ENCODE results near the gene CBX2. TPM values are rescaled to one million over a fixed set of nuclear protein-coding genes. Genes with fewer than 3 reads are reported as not detected.

Gene CBX2
- total RNA-seq, 1 donor from 2014 or later: 11.9 TPM

DNA sequence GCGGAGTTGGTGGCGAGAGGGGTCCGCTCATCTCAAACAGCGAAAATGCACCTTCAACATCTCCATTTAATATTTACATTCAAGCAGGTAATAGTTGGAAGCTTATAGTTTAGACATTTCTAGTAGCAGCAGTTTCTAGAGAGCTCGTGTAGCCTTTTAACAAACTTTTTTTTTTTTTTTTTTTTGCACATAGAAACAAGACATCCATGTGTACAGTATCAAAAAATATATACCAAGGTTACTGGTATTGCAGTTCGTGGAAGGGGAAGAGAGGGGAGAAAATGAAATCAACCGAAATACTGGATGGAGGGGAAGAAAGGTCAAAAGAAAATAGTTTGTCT is 55.1 kb downstream of the CBX2 start:
- Histone ChIP-seq H3K36me3 (ENCODE audit: control insufficient read depth, insufficient read depth, low read length) (no peaks in the 10 kb centered on the region), H3K4me3 (ENCODE audit: low read depth, low read length) (no peak overlapping the region), H3K27me3 (ENCODE audit: control insufficient read depth, insufficient read depth, low read length) (no peaks in the 10 kb centered on the region)
- no peak for DNase-seq (ENCODE audit: low read depth)
- TF ChIP-seq, protein P1, sequence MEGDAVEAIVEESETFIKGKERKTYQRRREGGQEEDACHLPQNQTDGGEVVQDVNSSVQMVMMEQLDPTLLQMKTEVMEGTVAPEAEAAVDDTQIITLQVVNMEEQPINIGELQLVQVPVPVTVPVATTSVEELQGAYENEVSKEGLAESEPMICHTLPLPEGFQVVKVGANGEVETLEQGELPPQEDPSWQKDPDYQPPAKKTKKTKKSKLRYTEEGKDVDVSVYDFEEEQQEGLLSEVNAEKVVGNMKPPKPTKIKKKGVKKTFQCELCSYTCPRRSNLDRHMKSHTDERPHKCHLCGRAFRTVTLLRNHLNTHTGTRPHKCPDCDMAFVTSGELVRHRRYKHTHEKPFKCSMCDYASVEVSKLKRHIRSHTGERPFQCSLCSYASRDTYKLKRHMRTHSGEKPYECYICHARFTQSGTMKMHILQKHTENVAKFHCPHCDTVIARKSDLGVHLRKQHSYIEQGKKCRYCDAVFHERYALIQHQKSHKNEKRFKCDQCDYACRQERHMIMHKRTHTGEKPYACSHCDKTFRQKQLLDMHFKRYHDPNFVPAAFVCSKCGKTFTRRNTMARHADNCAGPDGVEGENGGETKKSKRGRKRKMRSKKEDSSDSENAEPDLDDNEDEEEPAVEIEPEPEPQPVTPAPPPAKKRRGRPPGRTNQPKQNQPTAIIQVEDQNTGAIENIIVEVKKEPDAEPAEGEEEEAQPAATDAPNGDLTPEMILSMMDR (IDR thresholded peaks at IDR 0.05; ENCODE audit: insufficient read depth, low read length, poor library complexity, severe bottlenecking): no peak

DNA sequence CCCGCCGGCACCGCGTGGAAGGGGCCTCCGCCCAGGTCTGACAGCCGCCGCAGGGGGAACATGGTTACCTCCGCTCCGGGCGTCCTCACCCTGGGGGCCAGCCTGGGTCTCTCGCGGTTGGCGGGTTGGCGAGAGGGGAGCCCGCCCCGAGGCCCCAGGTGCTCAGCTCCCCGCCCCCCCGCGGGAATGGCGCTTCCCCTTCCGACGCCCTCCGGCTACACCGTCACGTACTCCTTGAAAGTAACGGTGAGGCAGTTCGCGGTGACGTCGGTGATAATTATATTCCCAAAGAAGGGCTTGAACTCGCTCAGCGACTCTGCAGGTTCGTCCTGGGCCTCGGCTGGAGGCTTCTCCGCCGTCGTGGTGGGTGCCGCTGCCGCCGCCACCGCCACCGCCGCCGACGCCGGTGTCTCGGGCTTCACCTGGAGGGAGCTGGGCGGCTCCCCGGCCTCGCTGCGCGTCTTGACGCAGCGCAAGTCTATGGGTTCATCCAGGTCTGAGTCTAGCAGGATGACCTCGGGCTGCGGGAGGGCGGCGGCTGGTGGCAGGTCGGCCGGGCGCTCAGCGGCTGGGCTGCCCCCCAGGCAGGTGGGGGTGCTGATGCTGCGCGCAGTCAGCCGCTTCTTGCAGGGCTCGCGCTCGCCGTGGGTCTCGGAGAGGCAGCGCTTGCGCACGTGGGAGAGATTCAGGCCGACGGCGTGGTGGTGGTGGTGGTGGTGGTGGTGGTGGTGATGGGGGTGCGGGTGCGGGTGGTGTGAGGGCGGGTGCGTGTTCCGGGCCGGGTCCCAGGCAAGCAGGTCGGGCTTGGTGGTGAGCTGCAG is 56.0 kb downstream of the CBX2 start:
- Histone ChIP-seq H3K36me3 (ENCODE audit: control insufficient read depth, insufficient read depth, low read length) (no peaks in the 10 kb centered on the region), H3K4me3 (ENCODE audit: low read depth, low read length) (no peak overlapping the region), H3K27me3 (ENCODE audit: control insufficient read depth, insufficient read depth, low read length) (no peaks in the 10 kb centered on the region)
- TF ChIP-seq, protein P1 (IDR thresholded peaks at IDR 0.05; ENCODE audit: insufficient read depth, low read length, poor library complexity, severe bottlenecking): no peak
- no peak for DNase-seq (ENCODE audit: low read depth)

DNA sequence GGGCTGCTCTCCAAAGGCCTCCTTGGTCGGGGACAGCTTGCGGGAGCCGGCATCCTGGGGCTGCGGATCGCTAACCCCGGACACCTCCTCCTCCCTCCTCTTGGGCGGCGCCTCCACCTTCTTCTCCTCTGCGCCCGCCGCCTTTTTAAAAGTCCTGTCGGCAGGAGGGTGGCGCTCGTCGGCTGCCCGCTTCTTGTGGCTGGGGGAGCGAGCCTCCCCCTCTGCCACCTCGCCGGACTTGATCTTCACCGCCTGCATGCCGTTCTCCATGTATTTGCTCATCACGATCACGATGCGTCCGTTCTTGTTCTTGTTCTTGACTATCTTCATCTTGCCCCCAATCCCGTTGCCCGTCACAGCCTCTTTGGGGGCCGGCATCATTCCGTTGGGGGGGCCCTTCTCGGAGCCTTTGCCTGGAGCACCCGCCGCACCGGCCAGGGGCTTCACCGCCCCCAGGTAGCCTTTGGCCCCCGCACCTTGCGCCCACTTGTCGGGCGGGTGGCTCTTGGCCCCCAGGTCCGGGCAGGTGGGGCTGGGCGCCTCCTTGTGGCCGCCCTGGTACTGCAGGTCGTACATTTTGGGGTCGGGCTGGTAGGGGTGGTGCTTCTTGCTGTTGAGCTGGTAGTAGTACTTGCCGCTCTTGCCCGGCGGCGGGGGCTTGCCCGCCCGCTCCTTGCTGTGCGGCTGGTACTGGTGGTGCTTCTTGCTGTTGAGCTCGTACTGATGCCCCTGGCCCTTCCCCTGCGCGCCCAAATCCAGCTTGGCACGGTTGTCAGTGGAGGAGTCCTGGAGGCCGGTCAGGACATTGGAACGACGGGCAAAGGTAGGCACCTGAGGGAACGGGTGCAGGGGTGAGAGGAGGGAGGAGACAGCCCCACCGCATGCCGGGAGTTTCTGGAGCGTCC is 56.9 kb downstream of the CBX2 start:
- Histone ChIP-seq H3K36me3 (ENCODE audit: control insufficient read depth, insufficient read depth, low read length) (no peaks in the 10 kb centered on the region), H3K27me3 (ENCODE audit: control insufficient read depth, insufficient read depth, low read length) (peaks cover 3% of the 10 kb centered on the region), H3K4me3 (ENCODE audit: low read depth, low read length) (no peak overlapping the region)
- TF ChIP-seq, protein P1 (IDR thresholded peaks at IDR 0.05; ENCODE audit: insufficient read depth, low read length, poor library complexity, severe bottlenecking): peak; percentile 72
- DNase-seq (ENCODE audit: low read depth): no peak

DNA sequence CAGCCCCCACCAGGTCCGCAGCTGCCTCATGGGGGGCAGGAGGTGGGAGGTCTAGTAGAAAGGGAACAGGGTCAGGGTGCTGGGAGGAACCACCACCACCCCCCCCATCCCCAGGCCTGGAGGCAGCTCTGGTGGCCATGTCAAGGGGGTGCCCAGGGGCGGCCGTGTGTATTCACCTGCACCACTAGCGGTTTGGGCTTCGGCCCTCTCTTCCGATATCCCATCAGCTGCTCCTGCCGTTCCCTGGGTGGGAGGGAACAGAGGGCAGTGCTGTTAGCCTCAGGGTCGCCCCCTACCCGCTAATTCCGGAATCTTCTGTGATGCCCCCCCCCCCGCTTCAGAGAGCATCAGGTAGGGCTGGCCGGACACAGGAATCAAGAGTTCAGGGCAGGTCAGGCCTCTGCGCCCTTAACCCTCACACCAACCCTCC is 57.5 kb downstream of the CBX2 start:
- no peaks in the 10 kb centered on the region for H3K36me3 ChIP-seq (ENCODE audit: control insufficient read depth, insufficient read depth, low read length)
- no peak for DNase-seq (ENCODE audit: low read depth)
- TF ChIP-seq, protein P1 (IDR thresholded peaks at IDR 0.05; ENCODE audit: insufficient read depth, low read length, poor library complexity, severe bottlenecking): no peak
- H3K27me3 ChIP-seq (ENCODE audit: control insufficient read depth, insufficient read depth, low read length): peaks cover 10% of the 10 kb centered on the region
- H3K4me3 ChIP-seq (ENCODE audit: low read depth, low read length): no peak overlapping the region

DNA sequence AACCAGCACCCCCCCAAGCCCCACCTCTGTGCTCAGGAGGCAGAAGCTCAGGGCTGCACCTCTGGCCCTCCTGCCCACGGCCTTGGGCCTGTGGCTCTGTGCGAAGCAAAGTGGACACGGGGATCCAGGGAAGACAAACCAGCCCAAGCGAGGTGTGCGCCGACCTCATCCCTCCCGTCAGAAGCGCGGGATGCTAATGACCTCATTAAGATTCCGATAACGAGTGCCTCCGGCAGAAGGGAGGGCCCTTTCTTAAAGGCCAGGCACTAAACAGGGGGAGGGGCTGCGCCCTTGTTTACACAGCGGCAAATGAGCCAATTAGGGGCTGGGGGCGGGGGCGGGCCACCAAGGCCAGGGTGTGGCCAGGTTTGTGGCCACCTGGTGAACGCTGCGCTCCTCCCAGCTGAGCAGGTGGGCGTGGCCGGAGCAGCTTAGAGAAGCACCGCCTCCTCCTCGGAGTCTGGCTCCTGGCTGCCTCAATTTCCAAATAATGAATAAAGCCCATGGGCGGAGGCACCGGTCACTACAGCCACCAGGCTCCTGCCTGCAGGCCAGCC is 58.1 kb downstream of the CBX2 start:
- Histone ChIP-seq H3K4me3 (ENCODE audit: low read depth, low read length) (no peak overlapping the region), H3K27me3 (ENCODE audit: control insufficient read depth, insufficient read depth, low read length) (peaks cover 16% of the 10 kb centered on the region), H3K36me3 (ENCODE audit: control insufficient read depth, insufficient read depth, low read length) (no peaks in the 10 kb centered on the region)
- TF ChIP-seq, protein P1 (IDR thresholded peaks at IDR 0.05; ENCODE audit: insufficient read depth, low read length, poor library complexity, severe bottlenecking): no peak
- DNase-seq (ENCODE audit: low read depth): no peak
